ENCODE data around the gene LRMDA.

GRCh38 chr10:76175533-76176165, 744.2 kb downstream of the LRMDA start:
- TF ChIP-seq, protein P1, sequence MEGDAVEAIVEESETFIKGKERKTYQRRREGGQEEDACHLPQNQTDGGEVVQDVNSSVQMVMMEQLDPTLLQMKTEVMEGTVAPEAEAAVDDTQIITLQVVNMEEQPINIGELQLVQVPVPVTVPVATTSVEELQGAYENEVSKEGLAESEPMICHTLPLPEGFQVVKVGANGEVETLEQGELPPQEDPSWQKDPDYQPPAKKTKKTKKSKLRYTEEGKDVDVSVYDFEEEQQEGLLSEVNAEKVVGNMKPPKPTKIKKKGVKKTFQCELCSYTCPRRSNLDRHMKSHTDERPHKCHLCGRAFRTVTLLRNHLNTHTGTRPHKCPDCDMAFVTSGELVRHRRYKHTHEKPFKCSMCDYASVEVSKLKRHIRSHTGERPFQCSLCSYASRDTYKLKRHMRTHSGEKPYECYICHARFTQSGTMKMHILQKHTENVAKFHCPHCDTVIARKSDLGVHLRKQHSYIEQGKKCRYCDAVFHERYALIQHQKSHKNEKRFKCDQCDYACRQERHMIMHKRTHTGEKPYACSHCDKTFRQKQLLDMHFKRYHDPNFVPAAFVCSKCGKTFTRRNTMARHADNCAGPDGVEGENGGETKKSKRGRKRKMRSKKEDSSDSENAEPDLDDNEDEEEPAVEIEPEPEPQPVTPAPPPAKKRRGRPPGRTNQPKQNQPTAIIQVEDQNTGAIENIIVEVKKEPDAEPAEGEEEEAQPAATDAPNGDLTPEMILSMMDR (IDR thresholded peaks at IDR 0.05), result no peak
- TF ChIP-seq EZH2 (IDR thresholded peaks at IDR 0.05; ENCODE audit: borderline replicate concordance, insufficient read depth, low read depth, low read length, poor library complexity, severe bottlenecking), result no peak
